ENCODE data around the gene PRKRIP1. TPM values are rescaled to one million over a fixed set of nuclear protein-coding genes. Genes with fewer than 3 reads are reported as not detected.

The PRKRIP1 gene
- total and polyA plus RNA-seq, 3 experiments from 2014 or later, result 21.1 to 27.3 (median 26.0) TPM

DNA sequence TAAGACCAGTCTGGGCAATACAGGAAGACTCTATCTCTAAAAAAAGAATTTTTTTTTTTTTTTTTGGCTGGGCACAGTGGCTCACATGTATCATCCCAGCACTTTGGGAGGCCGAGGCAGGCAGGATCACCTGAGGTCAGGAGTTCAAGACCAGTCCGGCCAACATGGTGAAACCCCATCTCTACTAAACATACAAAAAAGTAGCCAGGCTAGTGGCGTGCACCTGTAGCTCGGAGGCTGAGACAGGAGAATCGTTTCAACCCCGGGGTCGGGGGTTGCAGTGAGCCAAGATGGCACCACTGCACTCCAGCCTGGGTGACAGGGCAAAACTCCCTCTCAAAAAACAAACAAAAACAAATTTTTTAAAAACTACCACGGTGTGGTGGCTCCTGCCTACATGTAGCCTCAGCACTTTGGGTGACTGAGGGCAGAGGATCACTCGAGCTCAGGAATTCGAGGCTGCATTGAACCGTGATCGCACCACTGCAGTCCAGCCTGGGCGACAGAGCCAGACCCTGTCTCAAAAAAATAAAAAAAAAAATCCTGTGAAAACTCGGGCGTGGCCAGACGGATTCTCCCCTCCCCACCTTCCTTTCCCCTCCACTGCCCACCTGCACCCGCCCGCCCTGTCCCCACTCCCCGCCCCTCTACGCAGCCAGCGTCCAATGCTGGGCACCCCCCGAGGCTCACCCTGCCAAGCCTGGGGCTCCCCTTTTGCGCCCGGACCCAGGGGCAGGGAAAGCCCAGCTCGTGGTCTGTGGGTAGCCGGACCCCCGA lies 36.5 kb downstream of the PRKRIP1 start:
- Histone ChIP-seq H3K27me3 (ENCODE audit: insufficient read depth, low read length, poor library complexity, severe bottlenecking) (no peaks in the 10 kb centered on the region), H3K4me3 (ENCODE audit: low read length) (peak overlapping the region; percentile 64), H3K36me3 (ENCODE audit: insufficient read depth, low read length) (no peaks in the 10 kb centered on the region), H3K9me3 (ENCODE audit: low read length) (no peaks in the 10 kb centered on the region), H3K27ac (ENCODE audit: low read depth, low read length) (peak overlapping the region; percentile 78), H3K4me1 (ENCODE audit: insufficient read depth, low read length) (peaks cover 65% of the 10 kb centered on the region)
- Mint-ChIP-seq H3K4me1 (peaks cover 47 to 70% (median 51%) of the 10 kb centered on the region in 3 donors), H3K4me3 (peak overlapping the region; percentile 79 to 93 (median 83)), H3K9me3 (peaks cover 0 to 1% (median 0%) of the 10 kb centered on the region in 5 donors), H3K27me3 (peaks cover 0 to 2% of the 10 kb centered on the region in 2 donors), H3K27ac (peak overlapping the region; percentile 97 to 100 (median 99)), H3K36me3 (peaks cover 0 to 12% (median 0%) of the 10 kb centered on the region in 3 donors)
- POLR2A ChIA-PET, result interaction anchor here (1.0 to 1.6 kb wide), 4 partner anchors 11 to 23 kb away, joined by 3 to 4 read pairs (median 4); no protein-coding TSS in a partner anchor
- DNase-seq, result peak in 2 of 5 donors; percentile 33 to 64
- CTCF ChIA-PET, result interaction anchor here (0.9 to 1.7 kb wide), 4 partner anchors 17 to 35 kb away, joined by 3 to 8 read pairs (median 4); no protein-coding TSS in a partner anchor

DNA sequence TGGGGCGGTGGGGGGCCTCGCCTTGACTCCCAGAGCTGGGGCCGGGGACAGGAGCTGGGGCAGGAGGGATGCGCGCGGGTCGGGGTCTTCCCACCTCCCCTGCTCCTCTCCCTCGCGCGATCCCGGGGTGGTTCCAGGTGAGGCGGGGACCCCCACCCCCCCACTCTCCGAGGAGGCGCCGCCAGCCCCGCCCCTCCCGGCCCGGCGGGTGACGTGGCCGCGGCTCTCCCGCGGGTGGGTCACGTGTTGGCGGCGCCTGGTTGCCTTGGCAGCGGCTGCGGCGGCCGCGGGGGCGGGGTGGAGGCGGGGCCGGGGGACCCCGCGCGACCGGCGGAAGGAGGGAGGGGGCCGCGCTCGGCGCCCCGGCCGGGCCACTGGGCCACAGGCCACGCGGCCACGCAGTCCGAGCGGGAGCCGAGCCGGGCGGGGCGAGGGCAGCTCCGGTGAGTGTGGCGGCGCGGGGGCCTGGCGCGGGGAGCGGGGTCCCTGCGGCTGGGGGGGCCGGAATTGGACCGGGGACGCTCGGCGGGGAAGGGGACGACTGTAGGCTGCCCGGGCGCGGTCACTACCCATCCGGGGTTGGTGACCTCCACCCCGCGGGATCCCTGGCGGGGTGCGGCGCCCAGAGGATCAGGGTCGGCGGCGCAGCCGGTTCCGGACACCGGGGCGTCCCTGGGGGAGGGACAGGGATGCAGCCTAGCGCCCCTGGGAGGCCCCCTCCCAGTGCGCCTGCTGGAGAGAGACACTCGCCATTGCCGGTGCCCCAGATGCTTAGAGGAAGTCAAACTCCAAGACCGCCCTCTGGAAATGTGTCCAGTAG lies 37.3 kb downstream of the PRKRIP1 start, which contains the start of gene ORAI2:
TSS of gene ORAI2 (plus strand) at position 357 of the 820 bp plus-strand sequence. CDS start 5,382 bp downstream, outside the sequence.
- H3K36me3 ChIP-seq (ENCODE audit: insufficient read depth, low read length), result no peaks in the 10 kb centered on the region
- H3K4me1 Mint-ChIP-seq, result peaks cover 39 to 62% (median 48%) of the 10 kb centered on the region in 3 donors
- peaks cover 0 to 1% (median 0%) of the 10 kb centered on the region in 5 donors for H3K9me3 Mint-ChIP-seq
- H3K4me1 ChIP-seq (ENCODE audit: insufficient read depth, low read length), result peaks cover 57% of the 10 kb centered on the region
- peaks cover 0 to 14% (median 0%) of the 10 kb centered on the region in 3 donors for H3K36me3 Mint-ChIP-seq
- POLR2A ChIA-PET, result interaction anchor here (0.9 to 1.6 kb wide), 3 partner anchors 8 to 21 kb away, joined by 3 to 4 read pairs (median 3); no protein-coding TSS in a partner anchor
- peaks cover 0 to 2% of the 10 kb centered on the region in 2 donors for H3K27me3 Mint-ChIP-seq
- H3K27ac ChIP-seq (ENCODE audit: low read depth, low read length), result peak within 1 kb of the TSS; percentile 79
- H3K4me3 Mint-ChIP-seq, result peak within 1 kb of the TSS; percentile 84 to 93 (median 87)
- H3K9me3 ChIP-seq (ENCODE audit: low read length), result no peaks in the 10 kb centered on the region
- H3K27me3 ChIP-seq (ENCODE audit: insufficient read depth, low read length, poor library complexity, severe bottlenecking), result no peaks in the 10 kb centered on the region
- DNase-seq, result peak; percentile 85 to 93 (median 85)
- CTCF ChIA-PET, result interaction anchor here (0.9 to 2.1 kb wide), 5 partner anchors 18 to 35 kb away, joined by 3 to 10 read pairs (median 6); no protein-coding TSS in a partner anchor
- peak within 1 kb of the TSS; percentile 70 for H3K4me3 ChIP-seq (ENCODE audit: low read length)
- peak within 1 kb of the TSS; percentile 97 to 100 (median 99) for H3K27ac Mint-ChIP-seq

DNA sequence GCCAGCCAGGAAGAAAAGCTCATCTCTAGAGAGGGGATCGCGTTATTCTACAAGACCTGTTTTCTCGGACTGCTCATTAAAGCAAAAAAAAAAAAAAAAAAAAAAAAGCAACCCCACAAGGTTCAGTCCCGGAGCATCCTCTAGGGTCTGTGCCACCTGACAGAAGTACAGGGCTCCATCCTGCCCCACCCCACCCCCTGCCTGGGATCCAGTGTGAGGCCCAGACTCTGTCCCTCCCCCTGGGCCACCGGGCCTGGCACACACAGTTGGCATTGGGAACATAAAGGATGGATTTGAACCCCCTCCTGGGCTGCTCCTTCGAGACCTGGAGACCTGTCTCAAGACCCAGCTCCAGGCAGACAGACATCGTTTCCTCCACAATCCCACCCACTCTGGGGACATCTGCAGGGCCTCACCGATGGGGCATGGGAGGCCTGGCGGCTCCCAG lies 37.9 kb downstream of the PRKRIP1 start:
- Mint-ChIP-seq H3K4me1 (peaks cover 38 to 58% (median 47%) of the 10 kb centered on the region in 3 donors), H3K36me3 (peaks cover 0 to 15% (median 0%) of the 10 kb centered on the region in 3 donors), H3K9me3 (peaks cover 0 to 1% (median 0%) of the 10 kb centered on the region in 5 donors), H3K27ac (peak overlapping the region; percentile 83 to 97 (median 95)), H3K4me3 (peak overlapping the region; percentile 83 to 92 (median 87)), H3K27me3 (peaks cover 0 to 2% of the 10 kb centered on the region in 2 donors)
- no peaks in the 10 kb centered on the region for H3K36me3 ChIP-seq (ENCODE audit: insufficient read depth, low read length)
- no peaks in the 10 kb centered on the region for H3K9me3 ChIP-seq (ENCODE audit: low read length)
- peak overlapping the region; percentile 70 for H3K4me3 ChIP-seq (ENCODE audit: low read length)
- H3K27ac ChIP-seq (ENCODE audit: low read depth, low read length), result peak overlapping the region; percentile 79
- ChIA-PET CTCF (interaction anchor here (0.9 to 2.1 kb wide), 4 partner anchors 19 to 30 kb away, joined by 3 to 10 read pairs (median 4); no protein-coding TSS in a partner anchor), POLR2A (interaction anchor here (0.9 kb wide), 2 partner anchors 9 to 30 kb away, joined by 3 read pairs; partner anchors contain the start of gene ALKBH4)
- H3K4me1 ChIP-seq (ENCODE audit: insufficient read depth, low read length), result peaks cover 51% of the 10 kb centered on the region
- DNase-seq, result peak in 2 of 5 donors; percentile 18 to 27
- H3K27me3 ChIP-seq (ENCODE audit: insufficient read depth, low read length, poor library complexity, severe bottlenecking), result no peaks in the 10 kb centered on the region

DNA sequence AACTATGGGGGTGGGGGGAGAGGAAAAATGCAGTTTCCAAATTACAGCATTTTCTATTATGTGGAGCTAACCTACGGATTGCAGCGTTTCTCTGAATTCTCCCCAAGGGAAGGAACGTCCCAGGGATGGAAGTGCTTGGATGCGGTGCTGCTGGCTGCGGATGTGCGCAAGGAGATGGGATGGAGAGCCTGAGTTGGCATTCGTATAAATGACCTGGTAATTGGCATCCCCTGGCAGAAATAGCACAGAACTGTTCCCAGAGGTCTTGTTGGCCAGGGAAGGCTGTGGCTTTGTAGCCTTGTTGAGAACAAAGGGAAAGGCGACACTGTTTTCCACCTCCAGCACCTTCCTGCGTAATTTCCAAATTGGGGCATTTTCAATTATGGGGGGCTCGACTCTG lies 40.0 kb downstream of the PRKRIP1 start:
- Histone ChIP-seq H3K9me3 (ENCODE audit: low read length) (no peaks in the 10 kb centered on the region), H3K27ac (ENCODE audit: low read depth, low read length) (no peak overlapping the region), H3K4me1 (ENCODE audit: insufficient read depth, low read length) (peaks cover 30% of the 10 kb centered on the region), H3K4me3 (ENCODE audit: low read length) (no peak overlapping the region), H3K36me3 (ENCODE audit: insufficient read depth, low read length) (no peaks in the 10 kb centered on the region), H3K27me3 (ENCODE audit: insufficient read depth, low read length, poor library complexity, severe bottlenecking) (no peaks in the 10 kb centered on the region)
- Mint-ChIP-seq H3K4me3 (peak overlapping the region in 2 of 7 donors; percentile 31 to 80), H3K27ac (peak overlapping the region in 5 of 8 donors; percentile 20 to 95 (median 50)), H3K9me3 (peaks cover 0 to 1% (median 0%) of the 10 kb centered on the region in 5 donors), H3K36me3 (peaks cover 0 to 18% (median 2%) of the 10 kb centered on the region in 3 donors), H3K27me3 (peaks cover 0 to 2% of the 10 kb centered on the region in 2 donors), H3K4me1 (peaks cover 21 to 38% (median 32%) of the 10 kb centered on the region in 3 donors)
- ChIA-PET POLR2A (no interaction called here), CTCF (interaction anchor here (2.4 to 3.3 kb wide), 2 partner anchors 14 to 31 kb away, joined by 8 to 11 read pairs; no protein-coding TSS in a partner anchor)
- DNase-seq, result no peak

DNA sequence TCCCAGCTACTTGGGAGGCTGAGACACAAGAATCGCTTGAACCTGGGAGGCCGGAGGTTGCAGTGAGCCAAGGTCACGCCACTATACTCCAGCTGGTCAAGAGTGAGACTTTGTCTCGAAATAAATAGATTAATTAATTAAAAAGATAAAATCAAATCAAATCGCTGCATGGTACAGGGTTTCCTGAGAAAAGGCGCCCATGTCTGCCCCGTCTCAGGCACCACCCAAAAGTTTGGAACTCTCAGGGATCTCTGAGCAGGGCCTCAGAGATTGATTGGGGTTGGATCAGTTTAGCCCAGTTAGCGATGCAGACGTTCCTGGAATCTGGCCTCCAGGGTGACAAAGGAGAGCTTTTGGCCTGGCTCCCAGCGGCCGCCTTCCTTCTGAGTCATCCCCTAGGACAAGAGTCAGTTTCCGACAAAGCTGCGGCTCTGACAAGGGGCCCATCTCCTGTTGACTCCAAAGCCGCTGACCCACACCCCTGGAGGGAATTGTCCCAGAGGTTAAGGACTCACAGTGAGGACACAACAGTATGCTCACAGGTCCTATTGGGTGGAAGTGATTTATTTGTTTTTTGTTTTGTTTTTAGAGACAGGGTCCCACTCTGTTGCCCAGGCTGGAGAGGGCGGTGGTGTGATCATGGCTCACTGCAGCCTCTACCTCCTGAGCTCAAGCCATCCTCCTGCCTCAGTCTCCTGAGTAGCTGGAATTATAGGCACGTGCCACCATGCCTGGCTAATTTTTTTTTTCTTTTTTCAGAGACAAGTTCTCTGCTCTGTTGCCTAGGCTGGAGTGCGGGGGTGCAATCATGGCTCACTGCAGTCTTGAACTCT lies 44.0 kb downstream of the PRKRIP1 start:
- Mint-ChIP-seq H3K36me3 (peaks cover 0 to 32% (median 4%) of the 10 kb centered on the region in 3 donors), H3K27ac (peak overlapping the region in 1 of 8 donors; percentile 41), H3K27me3 (no peaks in the 10 kb centered on the region), H3K4me1 (peaks cover 0 to 9% (median 6%) of the 10 kb centered on the region in 3 donors), H3K9me3 (no peaks in the 10 kb centered on the region), H3K4me3 (no peak overlapping the region)
- Histone ChIP-seq H3K27me3 (ENCODE audit: insufficient read depth, low read length, poor library complexity, severe bottlenecking) (no peaks in the 10 kb centered on the region), H3K4me3 (ENCODE audit: low read length) (no peak overlapping the region), H3K36me3 (ENCODE audit: insufficient read depth, low read length) (no peaks in the 10 kb centered on the region), H3K27ac (ENCODE audit: low read depth, low read length) (no peak overlapping the region), H3K9me3 (ENCODE audit: low read length) (no peaks in the 10 kb centered on the region), H3K4me1 (ENCODE audit: insufficient read depth, low read length) (no peaks in the 10 kb centered on the region)
- POLR2A ChIA-PET, result no interaction called here
- CTCF ChIA-PET, result interaction anchor here (0.8 to 2.0 kb wide), 5 partner anchors 10 to 28 kb away, joined by 3 to 7 read pairs (median 4); no protein-coding TSS in a partner anchor
- DNase-seq, result no peak

DNA sequence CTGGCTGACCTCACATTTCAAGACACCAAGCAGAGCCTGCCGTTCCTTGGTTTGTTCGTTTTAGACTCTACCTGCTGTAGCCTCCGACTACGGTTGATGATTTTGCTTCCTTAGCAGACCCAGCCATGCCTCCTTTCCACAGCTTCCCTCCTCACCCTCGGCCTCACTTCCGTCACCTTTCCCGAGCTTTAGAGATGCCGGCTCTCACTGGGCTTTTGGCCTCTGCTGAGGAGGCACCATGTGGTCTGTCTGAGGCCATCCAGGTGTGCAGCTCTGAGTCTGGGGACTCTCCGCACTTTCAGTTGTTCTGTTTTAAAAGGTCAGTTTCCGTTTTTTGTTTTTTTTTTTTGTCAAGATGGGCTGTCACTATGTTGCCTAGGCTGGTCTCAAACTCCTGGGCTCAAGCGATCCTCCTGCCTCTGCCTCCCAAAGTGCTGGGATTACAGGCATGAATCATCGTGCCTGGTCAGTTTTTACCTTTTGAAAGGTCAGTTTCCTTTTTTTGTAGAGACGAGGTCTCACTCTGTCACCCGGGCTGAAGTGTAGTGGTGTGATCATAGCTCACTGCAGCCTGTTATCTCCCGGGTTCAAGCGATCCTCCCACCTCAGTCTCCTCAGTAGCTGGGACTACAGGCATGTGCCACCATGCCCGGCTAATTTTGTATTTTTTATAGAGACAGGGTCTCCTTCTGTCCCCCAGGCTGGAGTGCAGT lies 49.0 kb downstream of the PRKRIP1 start:
- H3K9me3 Mint-ChIP-seq, result no peaks in the 10 kb centered on the region
- Histone ChIP-seq H3K36me3 (ENCODE audit: insufficient read depth, low read length) (no peaks in the 10 kb centered on the region), H3K4me3 (ENCODE audit: low read length) (no peak overlapping the region), H3K4me1 (ENCODE audit: insufficient read depth, low read length) (no peaks in the 10 kb centered on the region), H3K27ac (ENCODE audit: low read depth, low read length) (no peak overlapping the region), H3K9me3 (ENCODE audit: low read length) (no peaks in the 10 kb centered on the region), H3K27me3 (ENCODE audit: insufficient read depth, low read length, poor library complexity, severe bottlenecking) (no peaks in the 10 kb centered on the region)
- ChIA-PET CTCF (interaction anchor here (1.1 kb wide), 1 partner anchor 41 kb away, joined by 4 read pairs; no protein-coding TSS in a partner anchor), POLR2A (no interaction called here)
- H3K4me1 Mint-ChIP-seq, result peaks cover 0 to 3% (median 0%) of the 10 kb centered on the region in 3 donors
- peak overlapping the region in 1 of 8 donors; percentile 77 for H3K27ac Mint-ChIP-seq
- peaks cover 0 to 42% (median 2%) of the 10 kb centered on the region in 3 donors for H3K36me3 Mint-ChIP-seq
- no peaks in the 10 kb centered on the region for H3K27me3 Mint-ChIP-seq
- H3K4me3 Mint-ChIP-seq, result no peak overlapping the region
- no peak for DNase-seq

Measured in CD8-positive, alpha-beta memory T cell (primary cell).